OCI-LY7 (cell line): Measurements from ENCODE around the gene SNX27.

ENCODE experiments used
- CTCF ChIP-seq: fragments of 200-600 bp; sonication (generic); conservative IDR thresholded peaks from 2 replicates; pipeline ENCODE4 v1.5.1; 2014; ENCODE audit warnings: mild to moderate bottlenecking, antibody characterized with exemption, low read length, moderate library complexity, mixed read lengths
- EZH2phosphoT487 ChIP-seq: fragments of 200-600 bp; sonication (generic); IDR thresholded peaks from 2 replicates; pipeline ENCODE4 v1.6.1; 2018; ENCODE audit warnings: low read depth, borderline replicate concordance, mild to moderate bottlenecking, mixed run types, antibody characterized with exemption, low read length, moderate library complexity, mixed read lengths

DNA sequence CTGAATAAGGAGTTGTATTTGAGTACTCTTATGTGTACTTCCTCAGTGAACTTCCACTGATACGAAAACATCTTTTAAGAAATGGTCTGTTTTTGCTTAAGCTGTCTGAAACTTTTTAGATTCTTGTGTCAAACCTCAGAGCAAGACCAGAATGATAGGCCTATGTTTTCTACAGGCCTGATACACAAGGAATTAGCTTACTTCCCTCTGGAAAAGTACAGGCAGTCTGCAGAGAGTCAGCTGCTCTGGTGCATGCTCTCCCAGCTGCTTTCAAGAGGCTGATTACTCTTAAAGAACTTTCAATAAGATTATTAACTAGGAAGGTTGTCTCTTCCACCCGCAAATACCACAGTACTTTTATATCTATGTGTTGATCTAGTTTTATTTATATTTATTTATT, 9.5 kb downstream of the SNX27 start:
- TF ChIP-seq CTCF: no peak
- no peak for TF ChIP-seq EZH2phosphoT487
